ENCODE results near the gene FOXM1.

Gene FOXM1

GRCh38 chr12:2895051-2895451, 18.1 kb upstream of the FOXM1 start:
- no peak for DNase-seq (ENCODE audit: low spot score)
- TF ChIP-seq CTCF (IDR thresholded peaks at IDR 0.05; ENCODE audit: borderline replicate concordance, control extremely low read depth, extremely low read depth, insufficient read depth, missing control alignments), result no peak
- in situ Hi-C loops (cut with MboI; ENCODE audit: low sequenced_read_pairs, unreplicated experiment), result no loop called here

GRCh38 chr12:2893007-2893406, 16.0 kb upstream of the FOXM1 start:
- no peak for DNase-seq (ENCODE audit: low spot score)
- no peak for TF ChIP-seq CTCF (IDR thresholded peaks at IDR 0.05; ENCODE audit: borderline replicate concordance, control extremely low read depth, extremely low read depth, insufficient read depth, missing control alignments)
- in situ Hi-C loops (cut with MboI; ENCODE audit: low sequenced_read_pairs, unreplicated experiment), result no loop called here

GRCh38 chr12:2892246-2892645, 15.3 kb upstream of the FOXM1 start:
- TF ChIP-seq CTCF (IDR thresholded peaks at IDR 0.05; ENCODE audit: borderline replicate concordance, control extremely low read depth, extremely low read depth, insufficient read depth, missing control alignments), result no peak

GRCh38 chr12:2891240-2892053, 14.5 kb upstream of the FOXM1 start:
- TF ChIP-seq CTCF (IDR thresholded peaks at IDR 0.05; ENCODE audit: borderline replicate concordance, control extremely low read depth, extremely low read depth, insufficient read depth, missing control alignments), result no peak
- DNase-seq (ENCODE audit: low spot score), result no peak
- in situ Hi-C loops (cut with MboI; ENCODE audit: low sequenced_read_pairs, unreplicated experiment), result no loop called here

More at GRCh38 chr12:2892246-2892645, 15.3 kb upstream of the FOXM1 start:
- DNase-seq (ENCODE audit: low spot score), result no peak
- in situ Hi-C loops (cut with MboI; ENCODE audit: low sequenced_read_pairs, unreplicated experiment), result no loop called here

- no peak for TF ChIP-seq CTCF (IDR thresholded peaks at IDR 0.05; ENCODE audit: borderline replicate concordance, control extremely low read depth, extremely low read depth, insufficient read depth, missing control alignments)
- peak; percentile 97 for DNase-seq (ENCODE audit: low spot score)
- in situ Hi-C loops (cut with MboI; ENCODE audit: low sequenced_read_pairs, unreplicated experiment), result no loop called here
Measured at GRCh38 chr12:2890388-2891239, 13.6 kb upstream of the FOXM1 start, which contains the start of gene TULP3. TSS of gene TULP3 (plus strand) at chr12:2890891. CDS start at chr12:2890948, 57 bp downstream.

GRCh38 chr12:2890001-2890387, 13.0 kb upstream of the FOXM1 start:
- no peak for TF ChIP-seq CTCF (IDR thresholded peaks at IDR 0.05; ENCODE audit: borderline replicate concordance, control extremely low read depth, extremely low read depth, insufficient read depth, missing control alignments)
- no peak for DNase-seq (ENCODE audit: low spot score)
- in situ Hi-C loops (cut with MboI; ENCODE audit: low sequenced_read_pairs, unreplicated experiment), result no loop called here
